ENCODE data around the gene GSTM3.

GSTM3 gene

DNA sequence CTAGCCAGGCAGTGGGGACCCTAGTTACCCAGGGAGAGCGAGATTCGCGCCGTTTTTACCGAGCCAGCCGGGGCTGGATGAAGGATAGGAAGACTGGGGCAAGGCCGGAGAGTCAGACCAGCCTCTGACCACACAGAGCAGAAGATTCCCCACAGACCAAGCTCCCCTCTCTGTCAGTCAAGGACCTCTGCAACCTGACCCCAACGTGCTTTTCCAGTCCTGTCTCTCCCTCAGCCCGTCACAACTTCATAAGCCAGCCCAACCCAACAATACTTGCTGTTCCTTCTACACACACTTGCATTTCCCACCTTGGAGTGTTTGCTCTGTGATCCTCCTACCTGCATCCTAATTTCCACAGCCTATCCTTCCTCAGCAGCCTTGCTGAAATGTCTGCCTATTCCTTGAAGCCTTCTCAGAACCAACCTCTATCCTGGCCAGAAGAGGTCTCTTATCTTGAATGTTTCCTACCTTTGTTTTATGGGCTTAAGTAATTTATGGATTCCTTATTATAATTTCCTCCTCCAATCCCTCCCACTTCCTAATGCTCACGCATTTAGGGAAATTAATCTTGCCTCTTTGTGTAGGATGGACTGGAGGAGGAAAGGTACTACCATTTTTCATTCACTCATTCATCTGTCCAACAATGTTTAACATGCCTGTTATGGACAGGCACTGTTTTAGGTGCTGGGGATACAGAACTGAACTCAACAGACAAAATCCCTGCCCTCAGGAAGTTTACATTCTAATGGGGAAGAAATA is at the start of gene GSTM3:
TSS of gene GSTM3 (minus strand) at position 424 of the 759 bp plus-strand sequence. CDS start 751 bp downstream, outside the sequence.
- DNase-seq, result no peak

DNA sequence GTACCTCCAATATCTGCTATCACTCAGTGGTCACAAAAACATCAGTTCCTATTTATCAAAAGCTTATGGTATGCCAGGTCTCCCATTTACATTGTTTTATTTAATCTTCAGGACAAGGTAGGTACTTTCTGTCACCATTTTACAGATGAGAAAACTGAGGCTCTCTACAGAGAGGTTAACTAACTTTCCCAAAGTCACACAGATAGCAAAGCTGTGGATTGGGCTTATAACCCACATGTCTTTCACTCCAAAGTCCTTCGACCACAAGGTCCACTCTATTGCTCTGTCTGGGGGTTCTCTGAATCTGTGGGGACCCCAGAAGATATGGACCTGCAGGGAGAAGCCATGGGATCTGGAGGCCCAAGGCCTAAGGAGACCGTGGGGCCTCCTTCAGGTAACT is 49.5 kb upstream of the GSTM3 start:
- no peak for DNase-seq

DNA sequence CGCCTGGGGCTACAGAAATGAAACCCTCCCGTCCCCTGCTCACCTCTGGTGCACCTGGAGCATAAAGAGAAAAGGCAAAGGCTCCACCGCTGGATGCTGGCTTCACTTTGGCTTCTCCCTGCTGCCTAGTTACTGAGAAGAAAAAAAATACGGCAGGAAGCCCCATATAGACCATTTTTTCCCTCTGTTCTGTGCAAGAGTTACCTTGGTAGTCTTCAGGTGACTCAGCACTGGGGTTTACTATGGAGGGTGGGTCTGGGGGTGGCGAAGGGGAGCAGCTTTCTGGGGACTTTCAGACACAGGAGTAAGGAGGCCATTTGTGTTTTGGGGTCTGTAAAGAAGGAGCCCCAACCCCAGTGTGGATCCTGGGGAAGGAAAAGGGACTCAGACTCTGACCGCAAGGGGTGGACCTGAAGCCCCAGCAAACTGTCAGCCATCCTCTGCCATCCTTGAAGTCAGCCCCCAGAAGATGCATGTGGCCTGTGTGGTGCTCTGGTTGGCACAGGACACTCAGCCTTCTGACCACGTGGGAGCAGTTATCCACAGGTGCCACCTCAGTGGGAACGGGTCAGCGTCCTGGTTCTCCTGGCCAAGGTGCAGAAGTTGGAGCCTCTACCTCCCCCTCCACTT is 48.8 kb upstream of the GSTM3 start:
- DNase-seq, result peak; percentile 11

DNA sequence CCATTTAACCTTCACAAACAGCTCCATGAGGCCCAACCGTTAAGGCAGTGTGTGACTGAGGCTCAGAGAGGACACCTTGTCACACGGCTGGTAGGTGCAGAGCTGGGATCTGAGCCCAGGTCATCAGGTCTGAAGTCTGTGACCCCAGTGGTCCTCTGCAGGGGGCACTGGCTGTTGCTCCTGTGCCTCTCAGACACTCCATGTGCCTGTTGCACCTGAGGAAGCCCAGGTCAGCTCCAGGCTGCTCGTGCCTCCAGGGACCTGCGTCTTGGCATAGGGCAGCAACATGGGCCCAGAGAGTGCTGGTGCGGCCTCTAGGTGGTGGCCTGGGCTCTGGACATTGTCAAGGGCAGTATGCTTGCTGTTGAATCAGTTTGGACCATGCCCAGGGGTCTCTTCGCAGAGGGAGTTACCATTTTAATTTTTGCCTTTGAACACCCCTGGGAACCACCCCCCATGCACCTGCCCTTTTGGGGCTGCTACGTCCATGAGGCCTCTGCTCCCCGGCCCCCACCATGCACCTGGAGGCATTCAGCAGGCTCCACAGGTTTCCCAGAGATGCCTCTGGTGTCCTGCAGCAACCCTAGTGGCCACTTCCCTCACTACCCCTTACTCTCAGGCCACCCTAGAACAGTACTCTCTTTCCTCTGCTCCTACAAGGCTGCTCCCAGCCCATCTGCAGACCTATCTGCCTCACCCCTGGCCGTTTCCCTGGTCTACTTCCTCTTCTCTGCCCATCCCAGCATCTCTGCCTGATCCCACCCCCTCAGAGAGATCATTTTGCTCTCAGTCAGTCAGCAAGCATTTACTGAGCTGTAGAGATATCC is 48.1 kb upstream of the GSTM3 start:
- no peak for DNase-seq

GRCh38 chr1:109787845-109788601 is 47.2 kb upstream of the GSTM3 start:
- no peak for DNase-seq

DNA sequence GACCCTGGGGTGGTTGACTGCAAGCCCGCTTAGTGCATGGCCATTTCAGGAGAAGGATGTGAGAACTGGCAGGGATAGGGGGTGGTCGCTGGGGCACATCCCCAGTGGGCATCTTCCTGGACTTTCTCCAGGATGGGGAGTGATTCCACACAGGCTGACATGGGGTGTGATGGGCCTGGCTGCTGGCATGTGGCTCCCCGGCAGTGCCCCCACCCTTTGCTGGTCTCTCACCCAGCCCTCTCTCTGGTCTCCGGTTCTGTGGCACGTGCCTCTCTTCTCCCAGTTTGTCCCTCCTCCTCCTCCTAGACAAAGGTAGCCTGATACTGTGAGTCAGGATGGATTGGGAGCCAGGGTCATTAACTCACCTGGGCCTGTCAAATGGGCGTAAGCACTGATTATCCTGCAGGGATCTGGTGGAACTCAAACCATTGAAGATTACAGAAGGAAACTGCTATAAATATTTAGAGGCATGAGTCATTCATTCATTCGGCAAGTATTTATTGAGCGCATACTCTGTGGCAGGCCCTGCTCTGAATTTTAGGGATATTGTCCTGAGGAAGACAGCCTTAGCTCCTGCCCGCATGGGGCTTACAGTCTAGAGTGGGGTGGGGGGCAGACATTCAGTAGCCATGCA is 46.5 kb upstream of the GSTM3 start:
- no peak for DNase-seq

DNA sequence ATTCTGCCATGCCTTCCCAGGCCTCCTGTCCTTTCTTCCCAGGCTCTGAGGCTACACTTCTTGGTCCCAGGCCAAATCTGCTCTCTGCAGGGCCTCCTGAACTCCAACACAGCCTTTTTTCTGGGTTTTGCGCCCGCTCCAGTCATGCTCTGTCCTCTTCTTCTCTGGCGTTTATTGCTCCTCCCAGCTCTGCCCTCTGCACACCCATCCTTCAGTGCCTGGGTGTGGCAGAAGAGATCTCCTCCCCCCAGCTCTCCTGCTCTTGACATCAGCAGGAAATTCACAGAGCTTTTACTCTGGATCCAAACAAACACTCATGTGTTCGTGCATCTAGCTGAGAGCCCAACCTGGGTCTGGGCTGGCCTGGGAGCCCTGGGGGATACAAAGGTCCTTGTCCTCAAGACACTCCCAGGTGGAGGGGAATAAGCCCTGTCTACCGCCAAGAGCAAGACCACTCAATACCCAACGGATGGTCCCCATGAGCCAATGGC is 45.7 kb upstream of the GSTM3 start:
- no peak for DNase-seq

DNA sequence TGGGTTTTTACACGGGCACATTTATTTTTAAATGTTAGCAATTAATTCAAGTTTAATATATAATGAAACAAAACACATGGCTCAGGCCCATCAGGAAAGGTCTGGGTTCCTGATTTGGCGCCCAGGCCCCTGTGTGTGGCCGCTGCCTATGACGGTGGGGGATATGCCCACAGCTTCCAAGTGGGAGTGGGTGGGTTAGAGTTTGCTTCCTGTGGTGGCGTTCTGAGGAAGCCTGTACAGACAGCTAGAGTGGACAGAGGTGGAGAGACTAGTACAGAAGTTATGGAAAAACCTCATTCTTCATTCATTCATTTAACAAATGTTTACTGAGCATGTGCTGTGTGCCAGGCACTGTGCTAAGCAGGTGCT is 45.3 kb upstream of the GSTM3 start:
- no peak for DNase-seq

GRCh38 chr1:109785446-109786111 is 44.7 kb upstream of the GSTM3 start:
- DNase-seq, result no peak

DNA sequence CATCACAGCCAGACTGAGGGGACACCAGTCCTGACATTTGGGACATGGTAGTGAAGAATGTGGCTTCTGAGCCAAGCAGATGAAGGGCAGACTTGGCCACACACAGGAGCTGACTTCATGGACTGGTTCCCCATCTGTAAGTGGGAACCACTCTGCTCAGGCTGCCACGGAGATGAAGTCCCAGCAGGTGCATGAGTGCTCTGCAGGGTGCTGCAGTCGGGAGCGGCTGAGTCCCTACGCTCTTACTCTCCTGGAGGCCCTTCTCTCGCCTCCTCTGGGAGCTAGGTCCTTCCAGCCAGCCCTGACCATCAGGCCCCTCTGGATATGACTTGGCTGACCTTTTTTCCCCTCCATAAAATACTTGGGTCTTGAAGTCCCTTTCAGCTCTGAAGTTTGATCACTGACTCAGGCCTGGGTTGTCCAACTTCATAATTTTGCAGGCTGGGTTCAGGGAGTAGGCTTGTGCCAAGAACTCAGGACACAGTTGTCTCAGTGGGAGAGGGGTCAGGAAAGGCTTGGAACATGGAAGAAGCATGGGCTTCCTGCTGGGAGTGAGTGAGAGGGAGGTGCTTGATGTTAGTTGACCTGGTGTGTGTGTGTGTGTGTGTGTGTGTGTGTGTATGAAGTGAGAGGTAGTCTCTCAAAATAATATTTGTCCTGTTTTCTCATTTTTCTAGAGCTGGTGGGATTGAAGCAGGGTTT is 43.9 kb upstream of the GSTM3 start:
- no peak for DNase-seq

DNA sequence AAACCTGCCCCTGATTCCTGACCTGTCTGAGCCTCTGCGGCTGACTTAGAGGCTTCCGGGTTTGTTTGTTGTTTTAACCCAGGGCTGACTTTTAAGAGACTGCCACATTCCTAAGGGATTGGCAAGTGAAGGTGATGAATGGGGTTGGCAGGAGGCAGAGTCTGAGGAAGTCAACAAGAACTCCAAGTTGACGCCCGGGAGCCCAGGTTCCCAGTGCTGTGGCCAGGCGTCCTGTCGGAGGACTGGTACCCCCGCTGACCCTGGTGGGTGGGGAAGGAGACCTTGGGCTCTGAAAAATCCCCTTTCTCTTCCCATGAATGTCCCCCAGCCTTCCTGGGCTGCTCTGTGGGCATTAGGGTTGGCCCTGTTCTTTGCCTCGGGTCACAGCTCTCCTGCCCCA is 42.6 kb upstream of the GSTM3 start:
- no peak for DNase-seq

GRCh38 chr1:109782927-109783326 is 42.1 kb upstream of the GSTM3 start:
- DNase-seq, result no peak

DNA sequence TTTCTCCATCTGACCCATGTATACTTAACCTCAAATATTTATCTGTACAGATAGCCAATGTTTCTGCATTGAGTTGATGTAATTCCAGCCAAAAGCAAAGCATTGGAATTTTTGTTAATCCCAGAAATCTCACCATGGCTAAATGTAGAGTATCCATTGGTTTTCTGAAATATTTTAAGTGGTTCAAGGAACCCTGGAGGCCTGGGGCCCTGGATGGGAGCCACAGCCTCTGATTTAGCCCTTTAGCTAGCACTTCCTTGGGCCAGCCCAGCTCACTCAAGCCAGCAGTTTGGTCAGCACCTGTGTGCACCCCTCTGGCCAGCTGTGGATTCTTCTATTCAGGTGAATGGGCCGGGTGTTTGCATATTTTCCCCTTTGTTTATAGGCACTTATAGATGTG is 41.7 kb upstream of the GSTM3 start:
- no peak for DNase-seq

DNA sequence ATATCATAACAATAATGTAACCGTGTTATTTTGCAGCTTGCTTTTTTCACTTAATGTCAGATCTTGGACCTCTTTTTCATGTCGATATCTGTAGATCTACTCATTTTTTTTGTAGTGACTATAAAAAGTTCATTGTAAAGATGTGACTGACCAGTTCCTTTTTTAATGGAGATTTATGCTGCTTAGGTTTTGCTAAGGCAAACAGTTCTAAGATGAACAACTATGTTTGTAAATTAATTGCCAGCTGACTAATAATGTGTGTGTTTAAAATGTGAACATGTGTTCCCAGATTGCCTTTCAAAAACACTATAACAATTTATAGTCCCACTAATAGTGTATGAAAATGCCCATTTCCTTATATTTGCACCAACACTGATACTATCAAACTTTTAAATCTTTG is 41.0 kb upstream of the GSTM3 start:
- DNase-seq, result no peak

DNA sequence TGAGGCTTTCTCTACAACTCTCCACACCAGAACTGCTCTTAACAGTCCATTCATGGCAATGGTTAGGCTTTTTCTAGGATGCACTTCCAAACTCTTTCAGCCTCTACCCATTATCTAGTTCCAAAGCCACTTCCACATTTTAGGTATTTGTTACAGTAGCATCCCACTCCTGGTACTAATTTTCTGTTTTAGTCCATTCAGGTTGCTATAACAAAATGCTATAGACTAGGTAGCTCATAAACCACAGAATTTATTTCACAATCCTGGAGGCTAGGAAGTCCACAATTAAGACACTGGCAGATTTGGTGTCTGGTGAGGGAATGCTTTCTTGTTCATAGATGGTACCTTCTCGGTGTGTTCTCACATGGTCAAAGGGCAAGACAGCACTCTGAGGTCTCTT is 40.1 kb upstream of the GSTM3 start:
- no peak for DNase-seq

GRCh38 chr1:109777980-109778625 is 37.3 kb upstream of the GSTM3 start:
- no peak for DNase-seq

DNA sequence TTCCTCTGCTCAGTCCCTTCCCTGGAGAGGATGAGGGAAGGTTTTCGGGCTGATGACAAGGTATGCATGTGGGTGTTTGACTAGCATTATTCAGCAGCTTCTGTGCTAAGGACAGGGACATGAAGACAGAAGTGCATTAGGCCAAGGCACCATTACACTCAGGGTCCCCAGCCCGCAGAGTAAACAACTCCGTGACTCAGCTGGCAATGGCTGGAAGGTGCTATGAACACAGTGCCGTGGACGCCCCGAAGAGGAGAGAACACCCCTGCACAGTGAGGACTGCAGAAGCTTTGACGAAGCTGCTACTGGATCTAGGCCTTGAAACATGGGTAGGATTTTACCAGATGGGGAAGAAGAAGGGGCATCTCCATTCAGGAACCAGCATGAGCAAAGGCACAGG is 36.6 kb upstream of the GSTM3 start:
- no peak for DNase-seq

GRCh38 chr1:109776911-109777310 is 36.1 kb upstream of the GSTM3 start:
- peak; percentile 75 for DNase-seq

GRCh38 chr1:109776206-109776835 is 35.5 kb upstream of the GSTM3 start:
- no peak for DNase-seq

- DNase-seq, result no peak
Observed at GRCh38 chr1:109775398-109775797, 34.6 kb upstream of the GSTM3 start.

Data from activated CD8-positive, alpha-beta memory T cell treated with anti-CD3 and anti-CD28 coated beads, Interleukin-2, amount 50 U/mL, for 4 hours (primary cell).